ENCODE data around the gene CARNS1.

The CARNS1 gene, protein sequence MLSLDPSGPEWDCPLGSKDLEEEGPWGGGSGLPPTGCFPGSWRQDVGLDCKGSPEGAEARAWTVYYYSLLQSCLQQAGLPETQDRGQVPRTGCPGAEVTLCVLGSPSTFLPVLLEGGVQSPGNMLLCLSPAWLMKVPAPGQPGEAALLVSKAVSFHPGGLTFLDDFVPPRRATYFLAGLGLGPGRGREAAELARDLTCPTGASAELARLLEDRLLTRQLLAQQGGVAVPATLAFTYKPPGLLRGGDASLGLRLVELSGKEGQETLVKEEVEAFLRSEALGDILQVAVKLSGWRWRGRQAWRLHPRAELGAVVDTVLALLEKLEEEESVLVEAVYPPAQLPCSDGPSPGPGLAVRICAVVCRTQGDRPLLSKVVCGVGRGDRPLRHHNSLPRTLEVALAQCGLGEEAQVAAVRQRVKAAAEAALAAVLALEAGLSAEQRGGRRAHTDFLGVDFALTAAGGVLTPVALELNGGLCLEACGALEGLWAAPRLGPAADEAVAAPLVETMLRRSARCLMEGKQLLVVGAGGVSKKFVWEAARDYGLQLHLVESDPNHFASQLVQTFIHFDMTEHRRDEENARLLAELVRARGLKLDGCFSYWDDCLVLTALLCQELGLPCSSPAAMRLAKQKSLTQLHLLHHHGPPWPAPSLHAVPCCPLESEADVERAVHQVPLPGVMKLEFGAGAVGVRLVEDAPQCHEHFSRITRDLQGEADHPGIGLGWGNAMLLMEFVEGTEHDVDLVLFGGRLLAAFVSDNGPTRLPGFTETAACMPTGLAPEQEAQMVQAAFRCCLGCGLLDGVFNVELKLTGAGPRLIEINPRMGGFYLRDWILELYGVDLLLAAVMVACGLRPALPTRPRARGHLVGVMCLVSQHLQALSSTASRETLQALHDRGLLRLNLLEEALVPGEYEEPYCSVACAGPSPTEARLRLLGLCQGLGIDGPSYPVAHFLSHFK

DNA sequence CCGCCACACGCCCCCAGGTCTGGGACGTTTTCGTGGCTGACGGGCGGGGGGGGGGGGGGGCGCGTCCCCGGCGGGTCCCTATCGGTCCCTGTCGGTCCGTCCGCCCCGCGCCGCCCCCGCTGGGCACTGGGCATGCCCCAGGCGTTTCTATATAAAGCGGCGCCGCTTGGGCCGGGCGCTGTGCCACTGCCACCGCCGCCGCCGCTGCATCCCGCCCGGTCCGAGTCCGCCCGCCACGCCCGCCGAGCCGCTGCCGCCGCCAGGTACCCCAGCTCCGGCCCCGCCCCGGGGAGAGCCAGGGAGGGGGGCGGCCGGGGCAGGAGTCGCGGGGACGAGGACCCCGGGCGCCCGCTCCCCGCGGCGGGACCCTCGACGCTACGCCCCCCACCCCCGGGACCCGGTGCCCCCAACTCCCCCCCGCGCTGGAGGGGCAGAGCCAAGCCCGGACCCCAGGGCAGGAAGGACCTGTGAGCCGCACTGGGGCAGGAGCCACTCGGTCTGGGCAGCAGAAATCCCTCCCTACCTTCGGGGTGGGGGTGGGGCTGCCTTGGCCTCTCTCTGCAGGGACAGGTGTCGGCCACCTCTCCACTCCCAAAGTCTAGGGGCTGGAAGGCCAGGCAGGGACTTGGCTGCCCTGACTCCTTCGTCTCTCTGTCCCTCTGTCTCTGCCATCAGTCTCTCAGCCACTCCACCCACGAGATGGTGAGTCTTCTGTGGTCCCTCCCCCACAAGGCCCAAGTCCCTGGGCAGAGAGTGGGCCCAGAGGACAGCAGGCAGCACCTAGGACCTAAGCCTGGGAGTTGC, at the start of gene CARNS1:
CARNS1 (plus strand) TSS at position 178 of the 804 bp plus-strand sequence; CDS start at position 700, 522 bp downstream.
- no peak for DNase-seq

DNA sequence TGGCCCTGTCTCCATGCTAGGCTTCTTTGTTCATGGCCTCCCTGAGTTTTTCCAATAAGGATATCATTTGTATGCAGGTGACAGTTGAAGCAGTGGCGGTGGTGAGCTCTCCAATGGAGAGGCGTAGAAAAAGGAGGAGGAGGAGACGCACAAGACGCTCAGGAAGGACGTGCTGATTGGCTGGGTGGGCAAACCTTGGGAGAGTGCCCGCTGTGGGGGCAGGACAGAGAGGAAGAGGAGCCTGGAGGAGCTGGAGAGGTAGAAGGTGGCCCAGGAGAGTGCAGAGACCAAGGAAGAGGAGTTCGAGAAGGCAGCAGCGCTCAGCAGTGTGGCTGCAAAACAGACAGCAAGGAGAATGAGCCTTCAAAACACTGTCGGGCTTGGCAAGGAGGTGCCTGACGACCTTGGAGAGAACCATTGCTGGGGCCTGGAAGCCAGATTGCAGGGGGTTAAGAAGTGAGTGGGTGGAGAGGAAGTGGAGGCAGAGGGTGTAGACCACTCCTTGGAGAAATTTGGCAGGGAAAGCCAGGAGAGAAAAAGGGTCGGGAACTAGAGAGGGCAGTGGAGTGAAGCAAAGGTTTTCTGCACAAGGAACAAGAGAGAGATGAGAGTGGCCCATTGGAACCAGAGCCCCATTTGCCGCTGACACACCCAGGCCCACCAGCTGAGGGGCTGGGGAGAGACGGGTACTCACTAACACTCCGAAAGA, 49.6 kb upstream of the CARNS1 start:
- no peak for DNase-seq

DNA sequence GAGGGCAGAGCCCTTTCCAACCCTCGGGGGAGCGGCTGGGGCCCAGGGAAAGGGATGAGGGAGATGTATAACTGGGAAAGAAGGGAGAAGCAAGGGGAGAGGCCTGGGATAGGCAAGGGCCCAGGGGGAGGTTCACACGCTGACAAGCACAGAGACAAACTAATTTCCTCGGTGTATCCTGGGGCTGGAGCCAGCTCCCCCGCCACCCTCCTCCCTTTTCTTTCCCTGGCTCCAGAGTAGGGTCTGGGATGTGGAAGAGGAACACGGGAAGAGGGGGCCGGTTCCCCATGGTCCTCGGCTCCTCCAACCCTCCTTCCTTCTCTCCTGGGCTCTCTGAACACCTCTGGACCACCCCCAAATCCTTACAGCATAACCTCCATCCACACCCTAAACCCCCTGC, 48.9 kb upstream of the CARNS1 start:
- no peak for DNase-seq

DNA sequence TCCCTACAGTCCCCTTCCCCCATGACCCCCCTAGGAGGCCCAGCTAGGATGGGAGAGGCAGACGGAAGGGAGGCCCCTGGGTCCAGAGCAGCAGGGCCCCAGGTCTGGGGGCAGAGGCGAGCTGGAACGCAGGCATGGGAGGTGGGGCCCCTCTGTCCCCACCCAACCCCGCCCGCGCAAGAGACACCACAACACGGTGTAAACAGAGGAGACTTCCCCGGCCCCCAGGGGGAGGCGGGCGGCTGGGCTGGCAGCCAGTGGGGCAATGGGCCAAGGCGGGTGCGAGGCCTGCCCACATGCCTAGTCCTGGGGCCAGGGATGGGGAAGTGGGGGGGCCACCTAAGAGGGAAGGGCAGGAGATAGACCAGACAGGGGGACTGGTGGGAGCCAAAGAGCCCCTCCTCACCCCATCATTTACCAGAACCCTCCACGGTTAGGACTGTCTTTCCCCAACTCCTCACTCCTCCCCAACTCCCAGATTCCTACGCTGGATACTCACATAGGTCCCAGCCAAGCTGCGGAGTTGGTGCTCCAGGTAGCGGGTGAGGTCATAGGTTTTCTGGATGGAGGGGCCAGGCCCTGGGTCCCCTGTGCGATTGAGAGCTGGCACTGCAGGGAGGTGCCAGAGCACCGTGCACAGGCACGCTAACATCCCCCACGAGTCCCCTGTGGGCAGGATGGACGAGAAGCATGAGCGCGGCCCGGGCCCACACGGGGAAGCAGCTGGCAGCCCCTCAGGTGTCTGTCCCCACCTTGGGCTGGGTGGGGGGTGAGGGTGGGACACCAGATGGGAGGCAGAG, 48.3 kb upstream of the CARNS1 start:
- DNase-seq, result no peak

DNA sequence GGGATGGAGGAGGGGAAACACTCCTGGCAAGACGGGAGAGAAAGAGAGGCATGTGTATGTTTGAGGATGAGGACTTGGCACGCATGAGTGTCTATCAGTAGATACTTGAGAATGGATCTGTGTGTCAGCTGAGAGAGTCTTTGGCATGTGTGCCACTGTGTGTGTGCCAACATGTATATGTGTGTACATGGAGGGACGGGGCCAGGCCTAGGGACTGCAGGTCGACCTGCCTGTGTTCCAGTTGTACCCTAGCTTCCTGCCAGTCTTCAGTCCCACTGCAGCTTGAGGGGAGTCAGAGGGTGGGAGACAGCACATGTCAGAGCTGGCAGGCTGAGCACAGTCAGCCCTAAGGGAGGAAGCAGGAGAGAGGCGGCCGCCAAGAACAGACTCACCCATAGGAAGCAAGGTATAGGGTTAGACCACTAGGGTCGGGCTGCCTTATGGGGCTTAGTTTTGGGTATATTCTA, 47.7 kb upstream of the CARNS1 start:
- DNase-seq, result no peak

DNA sequence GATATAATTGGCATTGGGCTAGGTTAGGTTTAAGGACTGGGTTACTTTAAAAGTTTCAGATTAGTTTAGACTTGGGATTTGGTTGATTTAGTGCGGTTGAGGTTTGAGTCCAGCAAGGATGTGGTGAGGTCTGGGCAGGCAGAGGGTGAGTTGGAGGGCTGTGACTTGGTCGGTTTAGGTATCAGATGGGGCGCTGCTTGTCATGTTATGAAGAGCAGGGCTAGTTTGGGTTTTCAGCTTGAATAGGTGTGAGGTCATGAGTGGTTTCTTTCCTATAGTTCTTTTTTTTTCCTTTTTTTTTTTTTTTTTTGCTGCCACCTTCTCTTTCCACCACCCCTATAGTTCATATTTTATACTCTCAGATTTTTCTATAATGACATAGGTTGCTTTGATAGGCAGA, 46.9 kb upstream of the CARNS1 start:
- no peak for DNase-seq

DNA sequence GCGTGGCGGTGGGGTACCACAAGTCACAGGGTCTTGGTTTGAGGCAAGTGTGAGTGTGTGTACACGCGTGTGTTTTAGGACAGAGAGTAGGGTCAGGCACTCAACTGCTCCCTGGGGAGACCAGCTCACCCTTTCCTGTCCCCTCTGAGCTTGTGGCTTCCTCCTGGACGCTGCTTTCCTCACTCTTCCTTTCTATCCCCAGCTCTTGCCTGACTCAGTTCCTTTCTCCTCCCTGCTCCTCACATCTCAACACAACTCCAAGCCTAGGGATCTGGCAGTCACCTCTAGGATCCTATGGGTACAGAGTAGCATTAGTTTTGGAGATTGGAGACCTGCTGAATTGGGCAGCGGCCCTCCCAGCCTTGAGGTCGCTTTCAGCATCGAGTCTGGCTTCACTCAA, 46.2 kb upstream of the CARNS1 start:
- no peak for DNase-seq

DNA sequence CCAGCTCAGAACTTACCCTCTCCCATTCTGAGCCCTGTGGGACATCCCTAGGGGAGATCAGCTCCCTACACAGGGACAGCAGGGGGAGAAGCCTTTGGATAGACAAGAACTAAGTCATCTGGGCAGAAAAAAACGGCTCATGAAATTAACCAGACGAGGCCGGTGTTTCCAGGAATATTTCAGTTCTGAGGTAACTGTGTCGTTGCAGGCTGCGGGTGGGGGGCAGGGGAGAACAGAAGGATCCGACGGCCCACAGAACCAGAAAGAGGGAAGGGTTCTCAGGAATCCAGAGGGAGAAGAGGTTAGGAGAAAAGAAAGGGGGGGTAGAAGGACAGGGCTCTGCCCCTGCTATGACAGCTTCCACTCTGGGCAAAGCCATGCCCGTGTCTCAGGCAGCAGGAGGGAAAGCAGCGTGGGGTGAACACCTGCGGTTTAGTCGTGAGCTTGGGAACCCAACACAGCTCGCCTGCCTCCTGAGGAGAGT, 45.6 kb upstream of the CARNS1 start:
- DNase-seq, result no peak

DNA sequence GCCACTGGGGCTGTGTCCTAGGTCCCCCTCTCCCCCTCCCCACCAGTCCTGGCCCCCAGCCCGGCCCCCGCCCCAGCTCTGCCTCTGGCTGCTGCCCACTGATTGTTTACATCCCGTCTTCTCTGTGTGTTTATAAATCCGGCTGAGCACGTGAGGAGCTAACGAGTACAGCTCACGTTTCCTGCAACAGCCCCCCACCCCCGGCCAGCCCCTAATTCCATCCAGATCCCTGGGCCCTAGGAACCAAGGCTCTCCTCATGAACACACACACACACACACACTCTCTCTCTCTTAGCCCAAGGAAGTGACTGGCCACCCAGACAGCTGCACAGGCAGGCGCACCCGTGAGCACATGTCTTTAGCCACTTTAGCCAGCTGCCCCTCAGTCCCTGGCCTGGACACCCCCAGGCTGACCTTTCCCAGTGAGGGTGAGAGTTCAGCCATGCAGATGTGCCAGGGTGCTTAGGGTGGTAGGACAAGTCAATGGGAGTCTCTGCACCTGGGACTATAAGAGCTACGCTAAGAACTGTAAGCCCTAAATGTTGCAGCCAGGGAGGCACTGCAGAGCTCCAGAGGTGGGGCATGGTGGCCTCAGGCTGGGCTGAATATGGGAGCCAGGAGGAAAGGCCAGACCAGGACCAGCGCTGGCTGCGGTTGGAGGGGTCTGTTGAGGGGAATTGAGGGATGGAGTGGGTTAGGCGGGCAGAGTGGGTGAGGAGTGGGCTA, 45.0 kb upstream of the CARNS1 start:
- no peak for DNase-seq

DNA sequence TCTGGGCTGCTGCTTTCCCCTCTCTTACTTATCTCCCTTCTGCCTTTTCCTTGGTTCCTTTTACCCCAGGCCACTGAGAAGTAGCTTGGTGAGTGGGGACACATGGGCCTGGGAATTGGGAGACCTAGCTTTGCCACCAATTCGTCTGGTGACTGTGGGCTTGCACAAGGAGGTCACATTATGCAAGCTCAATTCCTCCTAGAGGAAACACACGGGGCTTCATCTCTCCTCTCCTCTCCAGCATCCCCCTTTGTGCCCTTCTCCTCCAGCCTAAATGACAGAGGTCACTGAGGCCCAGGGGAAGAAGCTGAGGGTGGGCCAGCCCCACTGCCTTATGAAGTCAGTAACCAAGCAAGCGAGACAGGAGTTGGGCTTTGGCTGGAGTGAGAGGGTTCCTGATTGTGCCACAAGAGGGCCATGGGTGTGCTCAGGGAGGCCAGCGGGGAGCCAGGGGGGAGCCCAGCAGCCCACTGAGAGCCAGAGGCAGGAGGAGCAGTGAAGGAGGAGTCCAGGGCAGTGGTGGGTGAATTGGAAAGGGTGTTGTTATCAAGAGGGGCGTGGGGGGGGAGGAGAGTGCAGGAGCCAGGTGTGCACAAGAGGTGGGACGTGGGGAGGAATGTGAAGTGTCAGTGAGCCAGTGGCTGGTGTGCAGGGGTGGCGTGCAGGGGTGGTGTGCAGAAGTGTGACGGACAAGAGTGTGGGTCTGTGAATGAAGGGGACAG, 44.1 kb upstream of the CARNS1 start:
- no peak for DNase-seq

DNA sequence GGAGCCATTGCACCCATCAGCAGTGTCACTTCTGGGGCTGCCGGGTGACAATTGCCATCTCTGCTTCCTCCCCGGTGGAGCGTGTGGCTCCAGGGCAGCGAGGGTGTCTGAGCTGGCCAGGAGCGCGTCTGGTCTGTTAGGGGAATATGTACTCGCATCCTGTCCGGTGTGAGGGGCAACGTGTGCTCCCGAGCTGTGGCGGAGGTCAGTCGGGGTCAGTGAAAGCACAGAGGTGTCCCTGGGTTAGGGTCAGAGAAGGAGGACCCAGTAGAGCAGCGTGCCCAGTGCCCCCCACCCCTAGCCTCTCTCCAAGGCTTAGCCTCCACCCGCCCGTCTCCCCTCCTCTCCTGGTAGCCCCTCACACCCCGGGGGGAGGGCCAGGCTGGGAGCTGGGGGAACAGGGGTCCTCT, 43.6 kb upstream of the CARNS1 start:
- no peak for DNase-seq

DNA sequence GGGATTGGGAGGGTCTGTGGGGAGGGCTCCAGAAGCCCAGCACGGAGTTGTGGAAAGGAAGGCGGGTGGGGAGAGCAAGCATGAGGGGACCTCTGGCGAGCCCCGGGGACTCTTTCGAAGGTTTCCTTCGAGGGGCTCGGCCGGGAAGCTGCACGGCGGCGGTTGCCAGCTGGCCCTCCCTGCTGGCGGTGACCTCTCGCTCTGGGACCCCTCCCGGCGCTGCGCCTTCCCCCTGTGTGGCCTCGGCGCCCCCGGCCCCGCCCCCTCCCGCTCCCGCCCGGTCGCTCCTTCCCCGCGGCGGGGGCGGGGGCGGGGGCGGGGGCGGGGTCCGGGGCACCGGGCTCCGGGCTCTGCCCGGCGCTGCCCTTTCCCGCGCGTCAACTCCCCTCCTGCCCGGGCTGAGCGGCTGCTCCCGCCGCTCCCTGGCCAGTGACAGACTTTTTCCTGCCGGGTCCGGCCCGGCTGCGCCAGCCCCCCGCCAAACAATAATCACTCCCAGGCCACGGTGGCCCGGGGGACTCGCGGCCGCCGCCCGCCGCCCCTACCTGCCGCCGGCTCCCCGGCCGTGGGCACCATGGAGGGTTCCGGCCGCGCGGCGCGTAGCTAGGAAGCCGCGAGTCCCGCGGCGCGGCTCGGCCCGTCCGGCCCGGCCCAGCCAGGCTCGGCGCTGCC, 43.0 kb upstream of the CARNS1 start:
- no peak for DNase-seq

DNA sequence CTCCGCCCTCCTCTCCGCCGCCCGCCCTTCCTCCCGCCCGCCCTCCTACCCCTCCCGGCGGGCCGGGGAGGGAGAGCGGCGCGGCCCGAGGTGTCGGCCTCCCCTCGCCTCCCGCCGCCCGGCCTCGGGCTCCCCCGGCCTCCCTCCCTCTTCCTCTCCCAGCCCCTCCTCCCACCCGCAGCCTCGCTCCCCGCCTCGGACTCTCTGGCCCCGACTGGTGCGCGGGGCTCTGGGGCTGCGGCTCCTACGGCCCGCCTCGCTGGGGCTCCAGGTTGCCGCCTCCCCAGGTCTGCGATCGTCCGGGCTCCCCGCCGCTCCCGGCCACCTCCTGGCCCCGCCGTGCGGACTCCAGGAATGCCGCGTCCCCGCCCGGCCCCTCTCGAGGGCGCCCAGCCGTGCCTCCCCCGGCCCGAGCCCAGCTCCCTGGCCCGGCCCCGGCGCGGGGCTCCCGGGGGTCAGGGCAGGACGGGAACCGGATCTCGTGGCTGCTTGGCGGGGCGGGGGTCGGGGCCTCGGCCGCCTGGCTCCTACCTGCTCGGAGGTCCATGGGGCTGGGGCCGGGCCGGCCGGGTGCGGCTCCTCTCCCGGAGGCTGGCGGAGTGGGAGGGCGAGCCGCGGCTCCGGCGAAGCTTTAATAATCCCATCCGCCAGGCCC, 42.4 kb upstream of the CARNS1 start, which contains the start of gene CLCF1:
CLCF1 (minus strand) TSS at position 606 of the 655 bp plus-strand sequence; CDS start at position 547, 59 bp downstream.
- peak; percentile 48 for DNase-seq

DNA sequence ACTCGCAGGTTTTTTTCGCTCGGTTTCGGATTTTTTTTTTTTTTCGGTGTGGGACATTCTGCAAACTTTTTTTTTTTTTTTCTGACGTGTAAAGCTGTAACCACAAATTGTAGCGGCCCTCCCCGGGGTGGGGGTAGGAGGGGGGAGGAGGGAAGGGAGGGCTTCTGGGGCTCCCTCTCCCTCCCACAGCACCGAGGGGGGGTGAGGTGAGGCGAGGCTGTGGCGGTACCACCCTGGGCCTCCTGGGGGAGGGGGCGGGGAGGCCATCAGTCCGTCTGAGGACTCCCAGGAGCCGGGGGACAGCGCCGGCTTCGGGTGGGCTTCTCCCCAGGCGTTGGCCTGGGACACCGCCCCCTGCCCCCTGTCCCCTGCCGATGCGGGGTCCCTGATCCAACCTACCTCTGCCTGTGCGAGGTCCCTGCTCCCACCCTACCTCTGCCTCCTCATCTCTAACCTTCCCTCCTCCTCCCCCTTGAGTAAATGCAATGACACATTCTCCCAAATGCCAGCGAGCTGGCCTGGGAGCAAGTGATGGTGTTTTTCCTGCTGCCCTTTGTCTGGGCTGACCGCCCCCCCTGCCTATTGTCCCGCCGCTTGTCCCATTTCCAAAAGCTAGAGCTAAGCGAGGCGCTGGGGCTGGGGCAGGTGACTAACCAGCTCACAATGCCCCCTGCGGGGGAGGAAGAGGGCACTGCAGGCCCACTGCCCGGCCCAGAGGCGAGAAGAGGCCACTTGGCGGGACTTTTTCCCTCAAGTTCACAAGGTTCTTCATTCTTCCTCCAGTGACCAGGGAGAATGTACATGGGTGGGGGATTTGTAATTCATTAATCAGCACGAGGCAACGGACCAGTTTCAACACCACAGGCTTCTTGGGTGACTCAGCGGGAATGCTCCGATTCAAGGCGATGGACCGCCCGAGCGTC, 41.6 kb upstream of the CARNS1 start:
- no peak for DNase-seq

DNA sequence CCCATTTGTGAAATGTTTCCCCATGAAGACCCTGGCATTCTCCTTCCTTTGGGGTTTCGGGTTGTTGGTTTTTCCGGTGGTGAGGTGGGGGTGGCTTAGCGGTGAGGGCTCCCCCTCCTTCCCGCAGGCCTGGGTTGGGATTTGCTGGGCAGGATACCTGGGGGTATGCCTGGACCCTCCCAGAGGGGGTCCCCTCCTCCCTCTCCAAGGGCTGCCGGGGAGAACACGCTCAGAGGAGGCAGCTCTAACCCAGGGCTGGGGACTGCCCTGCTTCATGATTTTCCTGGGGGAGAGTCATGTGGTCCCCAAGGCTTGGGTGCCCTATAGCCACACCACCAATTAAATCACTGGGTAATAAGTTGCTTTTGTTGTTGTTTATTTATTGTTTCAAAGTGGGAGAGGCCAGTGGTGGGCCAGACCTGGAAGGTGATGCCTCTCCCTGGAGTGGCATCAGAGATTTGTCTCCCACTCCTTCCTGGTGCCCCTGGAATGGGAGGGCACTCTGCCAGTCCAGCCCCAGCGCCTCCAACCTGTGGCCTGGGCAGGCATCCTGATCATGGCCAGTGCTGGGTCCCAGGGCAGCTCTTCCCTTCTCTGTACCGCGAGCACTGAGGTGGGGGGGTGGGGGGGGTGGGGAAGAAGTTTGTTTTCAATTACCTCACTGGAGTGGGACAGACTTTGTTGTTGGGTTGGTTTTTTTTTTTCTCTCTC, 40.8 kb upstream of the CARNS1 start:
- DNase-seq, result no peak

DNA sequence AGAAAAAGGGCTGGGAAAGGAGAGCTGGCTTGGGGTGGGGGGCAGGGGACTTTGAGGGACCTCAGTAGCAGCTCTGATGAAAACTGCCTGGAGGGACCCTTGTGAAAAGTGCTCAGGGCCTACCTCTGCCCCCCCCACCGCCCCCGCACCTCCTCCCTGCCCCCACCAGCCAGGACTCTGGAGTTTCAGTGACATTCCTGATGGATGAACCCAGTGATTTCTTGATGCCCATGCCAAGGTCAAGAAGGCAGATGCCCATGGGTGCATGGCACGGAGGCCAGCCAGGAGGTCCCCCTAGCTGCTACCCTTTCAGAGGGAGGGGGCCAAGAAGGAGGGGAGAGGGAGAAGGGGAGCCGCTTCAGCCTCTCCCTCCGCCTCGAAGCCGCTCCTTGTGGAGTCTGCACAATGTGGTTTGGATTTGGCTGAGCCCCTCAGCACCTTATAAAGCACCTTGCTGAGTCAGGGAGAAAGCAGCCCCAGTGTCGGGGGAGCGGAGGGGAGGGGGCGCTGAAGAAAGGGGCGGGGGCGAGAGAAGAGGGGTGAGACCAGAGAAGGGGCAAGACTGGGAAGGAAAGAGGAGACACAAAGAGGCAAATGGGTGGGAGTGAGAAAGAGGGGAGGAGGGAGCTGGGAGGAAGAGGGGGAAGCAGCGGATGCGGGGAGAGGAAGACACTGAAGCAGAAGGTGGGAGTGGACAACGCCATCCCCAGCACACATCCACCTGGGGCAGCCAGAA, 40.0 kb upstream of the CARNS1 start:
- DNase-seq, result no peak

Data from GDM1 (cell line).